IMR-90 (cell line): ENCODE measurements around the gene ABCA4. TPM values are rescaled to one million over a fixed set of nuclear protein-coding genes. Genes with fewer than 3 reads are reported as not detected.

Experiments
- ATAC-seq: fragments of 200-7000 bp; cut with Tn5 transposase; 2 replicates; pipeline ENCODE4 v1.9.1; 2020; ENCODE audit warnings: low read depth, mild to moderate bottlenecking, moderate library complexity
- BruUV-seq: library from RNA; stranded (reverse); fragments of 400-500 nt; replicated peaks from 2 replicates; lab custom pipeline; 2021; lab: Mats Ljungman, UMichigan
- CTCF ChIA-PET: fragments of 300-600 bp; formaldehyde crosslinking; extraction: SDS; loops from one replicate; lab custom pipeline; 2021; ENCODE audit warnings: antibody characterized with exemption; lab: Yijun Ruan, JAX
- POLR2A ChIA-PET: fragments of 300-600 bp; sonication (Branson Sonifier 250); formaldehyde crosslinking; loops from one replicate; lab custom pipeline; 2022; ENCODE audit warnings: antibody characterized with exemption; ENCODE audit not compliant: unreplicated experiment; lab: Charles Lee
- DNase-seq: peaks from one replicate; pipeline ENCODE4 v3.0.0; 2013
- H2AFZ ChIP-seq: replicated peaks from 2 replicates; pipeline ENCODE3; 2013; ENCODE audit warnings: low read length, mild to moderate bottlenecking; ENCODE audit not compliant: poor library complexity
- H2AK5ac ChIP-seq: 2 replicates; pipeline ENCODE4 v1.6.1; 2013; ENCODE audit warnings: low read depth, low read length, inconsistent platforms
- H2AK9ac ChIP-seq: replicated peaks from 2 replicates; pipeline ENCODE3; 2013; ENCODE audit warnings: mild to moderate bottlenecking, low read depth, low read length, moderate library complexity; ENCODE audit not compliant: poor library complexity
- H2BK120ac ChIP-seq: 2 replicates; pipeline ENCODE4 v1.6.1; 2013; ENCODE audit warnings: low read depth, low read length, inconsistent platforms
- H2BK15ac ChIP-seq: 3 replicates; pipeline ENCODE4 v1.6.1; 2013; ENCODE audit warnings: low read depth, low read length, inconsistent platforms
- H2BK20ac ChIP-seq: 2 replicates; pipeline ENCODE4 v1.6.1; 2013; ENCODE audit warnings: low read depth, mild to moderate bottlenecking, inconsistent platforms, low read length, moderate library complexity
- H2BK5ac ChIP-seq: 2 replicates; pipeline ENCODE4 v1.6.1; 2013; ENCODE audit warnings: mild to moderate bottlenecking, low read depth, low read length, inconsistent platforms; ENCODE audit not compliant: poor library complexity, severe bottlenecking
- H3K14ac ChIP-seq: replicated peaks from 2 replicates; pipeline ENCODE4 v1.6.1; 2013; ENCODE audit warnings: low read depth, low read length, inconsistent platforms
- H3K18ac ChIP-seq: 2 replicates; pipeline ENCODE4 v1.6.1; 2013; ENCODE audit warnings: low read depth, low read length, control low read depth
- H3K23ac ChIP-seq: 2 replicates; pipeline ENCODE4 v1.6.1; 2013; ENCODE audit warnings: low read depth, low read length, inconsistent platforms
- H3K27ac ChIP-seq: 2 replicates; pipeline ENCODE4 v1.5.1; 2013; ENCODE audit warnings: mild to moderate bottlenecking, control low read depth, low read length; ENCODE audit not compliant: insufficient read depth
- H3K27me3 ChIP-seq: 2 replicates; pipeline ENCODE4 v1.6.1; 2013; ENCODE audit warnings: low read length; ENCODE audit not compliant: control insufficient read depth, insufficient read depth
- H3K36me3 ChIP-seq: 2 replicates; pipeline ENCODE4 v1.6.1; 2013; ENCODE audit warnings: low read length, mixed read lengths; ENCODE audit not compliant: control insufficient read depth, insufficient read depth
- H3K4ac ChIP-seq: 2 replicates; pipeline ENCODE4 v1.6.1; 2013; ENCODE audit warnings: low read depth, low read length, inconsistent platforms
- H3K4me1 ChIP-seq: 2 replicates; pipeline ENCODE4 v1.6.1; 2013; ENCODE audit warnings: low read length, mixed read lengths; ENCODE audit not compliant: control insufficient read depth, insufficient read depth
- H3K4me2 ChIP-seq: 2 replicates; pipeline ENCODE4 v1.6.1; 2013; ENCODE audit warnings: low read depth, mild to moderate bottlenecking, control low read depth, low read length, moderate library complexity
- H3K4me3 ChIP-seq: 2 replicates; pipeline ENCODE4 v1.5.1; 2013; ENCODE audit warnings: low read depth, mild to moderate bottlenecking, control low read depth, low read length, moderate library complexity; ENCODE audit not compliant: insufficient read depth
- H3K56ac ChIP-seq: 2 replicates; pipeline ENCODE4 v1.6.1; 2013; ENCODE audit warnings: low read length, inconsistent platforms; ENCODE audit not compliant: insufficient read depth; ENCODE audit errors: extremely low read depth
- H3K79me1 ChIP-seq, 2 experiments: 2 replicates each; pipeline ENCODE4 v1.6.1; 2013; ENCODE audit warnings: low read length in 2 of 2, inconsistent platforms in 1 of 2, low read depth in 1 of 2
- H3K9ac ChIP-seq: 2 replicates; pipeline ENCODE4 v1.6.1; 2013; ENCODE audit warnings: low read depth, low read length, control low read depth
- H3K9me1 ChIP-seq: 2 replicates; pipeline ENCODE4 v1.6.1; 2013; ENCODE audit warnings: low read length, inconsistent platforms; ENCODE audit not compliant: insufficient read depth
- H3K9me3 ChIP-seq: 2 replicates; pipeline ENCODE4 v1.6.1; 2013; ENCODE audit warnings: low read length; ENCODE audit not compliant: control insufficient read depth, insufficient read depth
- H4K20me1 ChIP-seq: 2 replicates; pipeline ENCODE4 v1.6.1; 2013; ENCODE audit warnings: low read length, inconsistent platforms; ENCODE audit not compliant: insufficient read depth
- H4K5ac ChIP-seq: 2 replicates; pipeline ENCODE4 v1.6.1; 2013; ENCODE audit warnings: mild to moderate bottlenecking, low read depth, low read length, control low read depth
- H4K8ac ChIP-seq, 2 experiments: 2 replicates each; pipeline ENCODE4 v1.6.1; 2013; ENCODE audit warnings: low read depth in 2 of 2, low read length in 2 of 2, control low read depth in 1 of 2, inconsistent platforms in 1 of 2
- H4K91ac ChIP-seq: 2 replicates; pipeline ENCODE4 v1.6.1; 2013; ENCODE audit warnings: low read depth, low read length, inconsistent platforms; ENCODE audit not compliant: insufficient read depth
- CEBPB ChIP-seq: IDR thresholded peaks from 2 replicates; pipeline ENCODE4 v1.6.1; 2012; ENCODE audit warnings: low read depth, low read length, improper control_type of control experiment
- CHD1 ChIP-seq: IDR thresholded peaks from 2 replicates; pipeline ENCODE4 v1.6.1; 2012; ENCODE audit warnings: low read depth, low read length, improper control_type of control experiment
- CTCF ChIP-seq: conservative IDR thresholded peaks from 2 replicates; pipeline ENCODE4 v1.5.1; 2012; ENCODE audit warnings: mild to moderate bottlenecking, low read depth, low read length, improper control_type of control experiment
- FOS ChIP-seq: fragments of 150-350 bp; IDR thresholded peaks from 2 replicates; pipeline ENCODE4 v1.6.1; 2016; ENCODE audit warnings: low read depth, low read length
- MAFK ChIP-seq: IDR thresholded peaks from 2 replicates; pipeline ENCODE4 v1.6.1; 2012; ENCODE audit warnings: low read depth, low read length, improper control_type of control experiment
- MAZ ChIP-seq: IDR thresholded peaks from 2 replicates; pipeline ENCODE4 v1.6.1; 2012; ENCODE audit warnings: low read depth, mild to moderate bottlenecking, low read length, improper control_type of control experiment, moderate library complexity, borderline replicate concordance
- MXI1 ChIP-seq: IDR thresholded peaks from 2 replicates; pipeline ENCODE4 v1.6.1; 2012; ENCODE audit warnings: low read depth, mild to moderate bottlenecking, low read length, moderate library complexity, borderline replicate concordance
- NFE2L2 ChIP-seq: fragments of 150-350 bp; IDR thresholded peaks from 2 replicates; pipeline ENCODE4 v1.6.1; 2016; ENCODE audit warnings: low read depth, mild to moderate bottlenecking, low read length
- RAD21 ChIP-seq: IDR thresholded peaks from 2 replicates; pipeline ENCODE4 v1.6.1; 2012; ENCODE audit warnings: low read length, improper control_type of control experiment
- RCOR1 ChIP-seq: IDR thresholded peaks from 2 replicates; pipeline ENCODE4 v1.6.1; 2012; ENCODE audit warnings: mild to moderate bottlenecking, low read length, improper control_type of control experiment; ENCODE audit not compliant: insufficient replicate concordance
- RFX5 ChIP-seq: IDR thresholded peaks from 2 replicates; pipeline ENCODE4 v1.8.0; 2012; ENCODE audit warnings: low read depth, mild to moderate bottlenecking, low read length, moderate library complexity
- SMC3 ChIP-seq: fragments of 150-350 bp; IDR thresholded peaks from 2 replicates; pipeline ENCODE4 v1.6.1; 2016; ENCODE audit warnings: low read depth, mild to moderate bottlenecking, antibody characterized with exemption, low read length, moderate library complexity
- WGBS, 2 experiments: methylation state at CpG; one replicate each; pipeline versions ENCODE4 v1.1.5 to v1.1.7; 2013; ENCODE audit warnings: missing lambda C conversion rate in 2 of 2; ENCODE audit not compliant: insufficient read length in 1 of 2; ENCODE audit errors: extremely low coverage in 2 of 2; 5-methylcytosine and 5-hydroxymethylcytosine counted together
- dilution Hi-C: fragments of 300-500 bp; cut with HindIII; formaldehyde crosslinking; loops from one replicate; pipeline ENCODE4 v1.14.3; 2018; ENCODE audit warnings: low sequenced_read_pairs; ENCODE audit not compliant: unreplicated experiment
- in situ Hi-C: fragments of 300-500 bp; cut with MboI; formaldehyde crosslinking; loops from 3 replicates; pipeline ENCODE4 v1.14.3; 2019; ENCODE audit warnings: low sequenced_read_pairs, inconsistent platforms, mixed read lengths
- intact Hi-C: fragments of 100-400 bp; cut with micrococcal nuclease; formaldehyde crosslinking; loops from 2 replicates; pipeline ENCODE4 v1.10.0; 2022
- polyA plus RNA-seq, 3 experiments: library from polyadenylated mRNA; depleted of rRNA; stranded (reverse); fragments of >200 nt; gene quantifications; 2 replicates each; pipeline ENCODE4 v1.2.3, GENCODE V29; 2012; ENCODE audit warnings: low replicate concordance in 1 of 3
- total RNA-seq: library from RNA; depleted of rRNA; stranded (reverse); fragments of >200 nt; gene quantifications from 2 replicates; pipeline ENCODE4 v1.2.3, GENCODE V29; 2012
- TF ChIP-seq, protein P1 (sequence below): fragments of 150-350 bp; IDR thresholded peaks from 2 replicates; pipeline ENCODE4 v1.6.1; 2017; ENCODE audit warnings: mild to moderate bottlenecking, antibody characterized with exemption, low read length, low read depth

Gene ABCA4
- total and polyA plus RNA-seq, 2 of the 4 experiments (the other 2 are of a cell fraction) = under 0.01 to 0.36 TPM

DNA sequence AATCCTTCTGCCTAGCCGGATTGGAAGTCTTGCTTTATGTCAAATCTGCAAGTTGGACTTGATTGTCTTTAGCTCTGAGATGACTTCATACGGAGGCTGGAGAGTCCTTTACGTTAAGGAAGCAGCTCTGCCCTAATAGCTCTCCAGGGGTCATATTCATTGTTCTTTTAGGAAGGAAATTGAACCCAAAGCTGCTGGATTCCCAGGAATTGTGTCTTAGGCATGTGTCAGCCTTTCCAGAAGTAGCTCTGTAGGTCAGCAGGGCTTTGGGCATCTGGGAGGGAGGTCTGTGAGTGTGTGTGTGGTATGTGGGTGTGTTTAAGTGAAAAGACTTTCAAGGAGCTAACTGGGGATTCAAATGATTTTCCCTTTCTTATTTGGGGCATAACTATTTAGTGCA lies 82.4 kb downstream of the ABCA4 start:
- Histone ChIP-seq H4K91ac (peak overlapping the region; percentile 2; the same call in 1 of the 2 replicates), H3K79me1 (no peaks in the 10 kb centered on the region), H4K20me1 (no peaks in the 10 kb centered on the region), H3K4me3 (no peak overlapping the region), H3K27ac (no peak overlapping the region), H3K9me3 (no peaks in the 10 kb centered on the region), H2AK5ac (0 out of 2 replicates have a peak overlapping the region, but pooled peaks have one; percentile 7), H2BK20ac (no peak overlapping the region), H3K9me1 (peaks cover 5% of the 10 kb centered on the region), H3K9ac (no peak overlapping the region), H3K4me1 (peaks cover 26% of the 10 kb centered on the region), H3K23ac (0 out of 2 replicates have a peak overlapping the region, but pooled peaks have one; percentile 34), H3K56ac (no peak overlapping the region), H2BK120ac (peak overlapping the region; percentile 37; the same call in 1 of the 2 replicates), H3K4ac (no peak overlapping the region), H2BK15ac (no peak overlapping the region), H4K8ac (no peak overlapping the region), H3K36me3 (no peaks in the 10 kb centered on the region), H3K14ac (peak overlapping the region; percentile 32; the same call in 1 of the 2 replicates), H3K18ac (peak overlapping the region; percentile 18), H3K27me3 (no peaks in the 10 kb centered on the region), H3K4me2 (no peak overlapping the region), H2AFZ (no peak overlapping the region), H2BK5ac (no peak overlapping the region), H2AK9ac (no peak overlapping the region), H4K5ac (no peak overlapping the region; the same call in 1 of the 2 replicates)
- WGBS, 2 experiments = no CpG with 5 or more reads among the region's 3 CpGs
- POLR2A ChIA-PET = no interaction called here
- in situ Hi-C loops = loop anchor here (25.0 kb wide), 1 partner anchor 424 kb away; no protein-coding TSS in a partner anchor
- DNase-seq (peak; percentile 47), ATAC-seq (peak; percentile 30; the same call in 1 of the 2 replicates)
- TF ChIP-seq MAZ (no peak), RAD21 (no peak), CTCF (no peak), MAFK (no peak), CHD1 (no peak), MXI1 (no peak), SMC3 (no peak), RCOR1 (no peak), CEBPB (no peak), FOS (no peak), NFE2L2 (no peak), RFX5 (no peak)
- TF ChIP-seq, protein P1, sequence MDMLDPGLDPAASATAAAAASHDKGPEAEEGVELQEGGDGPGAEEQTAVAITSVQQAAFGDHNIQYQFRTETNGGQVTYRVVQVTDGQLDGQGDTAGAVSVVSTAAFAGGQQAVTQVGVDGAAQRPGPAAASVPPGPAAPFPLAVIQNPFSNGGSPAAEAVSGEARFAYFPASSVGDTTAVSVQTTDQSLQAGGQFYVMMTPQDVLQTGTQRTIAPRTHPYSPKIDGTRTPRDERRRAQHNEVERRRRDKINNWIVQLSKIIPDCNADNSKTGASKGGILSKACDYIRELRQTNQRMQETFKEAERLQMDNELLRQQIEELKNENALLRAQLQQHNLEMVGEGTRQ = no peak
- dilution Hi-C loops = no loop called here
- CTCF ChIA-PET = interaction anchor here (0.8 to 5.5 kb wide), 5 partner anchors 13 to 296 kb away, joined by 3 to 56 read pairs (median 16); no protein-coding TSS in a partner anchor
- no TSS peak for BruUV-seq
- intact Hi-C loops = loop anchor here (2.0 kb wide), 1 partner anchor 288 kb away; no protein-coding TSS in a partner anchor
